ENCODE results near the gene BCORL1.

DNA sequence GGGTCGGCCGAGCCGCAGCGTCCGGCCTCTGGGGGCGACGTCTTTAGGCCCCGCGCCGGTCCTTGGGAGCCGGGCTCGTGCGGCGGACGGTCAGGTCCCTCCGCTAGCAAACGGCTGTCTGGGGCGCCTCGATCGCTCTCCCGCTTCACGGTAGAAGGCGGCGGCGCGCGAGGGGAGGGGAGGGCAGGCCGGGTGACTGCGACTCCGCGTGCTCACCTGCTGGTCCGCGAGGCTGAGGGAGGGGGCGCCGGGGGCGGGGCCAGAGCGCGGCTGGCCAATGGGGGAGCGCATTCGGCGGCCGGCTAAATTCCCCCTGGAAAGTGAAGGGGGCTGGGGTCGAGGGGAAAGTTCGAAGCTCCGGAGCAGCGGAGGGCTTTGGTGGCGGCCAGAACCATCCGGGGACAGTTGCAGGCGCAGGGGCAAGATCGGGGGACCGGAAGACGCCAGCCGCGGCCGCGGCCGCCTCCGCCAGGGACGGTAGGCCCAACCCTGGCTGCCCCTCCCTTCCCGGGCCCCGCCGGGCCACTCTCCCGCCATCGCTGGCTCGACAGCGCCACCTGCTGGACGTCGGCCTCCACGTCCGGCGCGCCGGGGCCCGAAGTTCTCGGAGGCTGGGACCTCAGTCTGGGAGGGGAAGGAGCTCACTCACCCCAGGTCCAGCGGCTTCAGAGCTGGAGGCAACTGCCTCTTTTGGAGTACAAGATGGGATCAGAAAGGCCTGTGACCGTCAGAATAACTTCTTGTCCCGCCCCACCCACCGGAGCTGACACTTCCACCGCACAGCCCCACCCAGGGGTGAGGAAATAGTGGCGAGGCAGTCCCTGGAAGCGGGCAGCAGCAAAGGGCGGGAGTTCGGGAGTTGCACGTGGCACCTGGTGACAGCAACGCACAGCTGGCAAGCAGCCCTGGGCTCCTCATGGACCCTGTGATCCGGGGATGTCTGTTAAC, 78.0 kb downstream of the BCORL1 start:
- TF ChIP-seq FOXJ3 (CRISPR knock-in tag; IDR thresholded peaks at IDR 0.05) (no peak), RCOR1 (IDR thresholded peaks at IDR 0.05; ENCODE audit: low read length) (no peak)
- TF ChIP-seq, protein P1, sequence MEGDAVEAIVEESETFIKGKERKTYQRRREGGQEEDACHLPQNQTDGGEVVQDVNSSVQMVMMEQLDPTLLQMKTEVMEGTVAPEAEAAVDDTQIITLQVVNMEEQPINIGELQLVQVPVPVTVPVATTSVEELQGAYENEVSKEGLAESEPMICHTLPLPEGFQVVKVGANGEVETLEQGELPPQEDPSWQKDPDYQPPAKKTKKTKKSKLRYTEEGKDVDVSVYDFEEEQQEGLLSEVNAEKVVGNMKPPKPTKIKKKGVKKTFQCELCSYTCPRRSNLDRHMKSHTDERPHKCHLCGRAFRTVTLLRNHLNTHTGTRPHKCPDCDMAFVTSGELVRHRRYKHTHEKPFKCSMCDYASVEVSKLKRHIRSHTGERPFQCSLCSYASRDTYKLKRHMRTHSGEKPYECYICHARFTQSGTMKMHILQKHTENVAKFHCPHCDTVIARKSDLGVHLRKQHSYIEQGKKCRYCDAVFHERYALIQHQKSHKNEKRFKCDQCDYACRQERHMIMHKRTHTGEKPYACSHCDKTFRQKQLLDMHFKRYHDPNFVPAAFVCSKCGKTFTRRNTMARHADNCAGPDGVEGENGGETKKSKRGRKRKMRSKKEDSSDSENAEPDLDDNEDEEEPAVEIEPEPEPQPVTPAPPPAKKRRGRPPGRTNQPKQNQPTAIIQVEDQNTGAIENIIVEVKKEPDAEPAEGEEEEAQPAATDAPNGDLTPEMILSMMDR (IDR thresholded peaks at IDR 0.05), result peak; percentile 88

Data from SK-N-SH (cell line).